ENCODE data around the gene ACER2.

- TF ChIP-seq KLF16 (tag by site-specific recombination; IDR thresholded peaks at IDR 0.05) (no peak), CTCF (tag by site-specific recombination; IDR thresholded peaks at IDR 0.05) (no peak), ZNF433 (tag by site-specific recombination; IDR thresholded peaks at IDR 0.05; ENCODE audit: low read depth) (no peak), ZNF626 (tag by site-specific recombination; IDR thresholded peaks at IDR 0.05) (no peak), ATF2 (tag by site-specific recombination; IDR thresholded peaks at IDR 0.05; ENCODE audit: low read depth) (no peak), ZBTB1 (tag by site-specific recombination; IDR thresholded peaks at IDR 0.05) (no peak), ZBTB7A (tag by site-specific recombination; IDR thresholded peaks at IDR 0.05; ENCODE audit: low read depth) (no peak), ZNF513 (tag by site-specific recombination; IDR thresholded peaks at IDR 0.05) (no peak), ZNF311 (tag by site-specific recombination; IDR thresholded peaks at IDR 0.05; ENCODE audit: borderline replicate concordance) (no peak), ZBTB21 (tag by site-specific recombination; IDR thresholded peaks at IDR 0.05) (no peak), SP3 (tag by site-specific recombination; IDR thresholded peaks at IDR 0.05) (no peak)
Measured at GRCh38 chr9:19485193-19485592, 76.4 kb downstream of the ACER2 start.

Data from HEK293 (cell line).